Hepatocyte (in vitro differentiated cells): ENCODE results near the gene UVRAG. TPM values are rescaled to one million over a fixed set of nuclear protein-coding genes. Genes with fewer than 3 reads are reported as not detected.

Source experiments
- DNase-seq: peaks from one replicate; pipeline ENCODE4 v3.0.0-alpha.2; 2016; ENCODE audit warnings: low spot score
- H2AFZ ChIP-seq: fragments of 200-600 bp; sonication (generic); 2 replicates; pipeline ENCODE4 v1.6.0; 2016; ENCODE audit warnings: antibody characterized with exemption, mild to moderate bottlenecking
- H3K27ac ChIP-seq: fragments of 200-600 bp; sonication (generic); 2 replicates; pipeline ENCODE4 v1.5.1; 2016; ENCODE audit warnings: mild to moderate bottlenecking
- H3K27me3 ChIP-seq: fragments of 200-600 bp; sonication (generic); 2 replicates; pipeline ENCODE4 v1.6.1; 2016
- H3K36me3 ChIP-seq: fragments of 200-600 bp; sonication (generic); replicated peaks from 2 replicates; pipeline ENCODE4 v1.5.1; 2016; ENCODE audit warnings: low read depth; ENCODE audit not compliant: insufficient read depth
- H3K4me1 ChIP-seq: fragments of 200-600 bp; sonication (generic); 2 replicates; pipeline ENCODE4 v1.5.1; 2016; ENCODE audit warnings: mild to moderate bottlenecking, moderate library complexity; ENCODE audit not compliant: insufficient read depth
- H3K4me2 ChIP-seq: fragments of 200-600 bp; sonication (generic); 2 replicates; pipeline ENCODE4 v1.6.0; 2016
- H3K4me3 ChIP-seq: fragments of 200-600 bp; sonication (generic); 2 replicates; pipeline ENCODE4 v1.5.1; 2016; ENCODE audit warnings: mild to moderate bottlenecking
- H3K79me2 ChIP-seq: fragments of 200-600 bp; sonication (generic); 2 replicates; pipeline ENCODE4 v1.6.0; 2017; ENCODE audit warnings: mild to moderate bottlenecking
- H3K9me2 ChIP-seq: fragments of 200-600 bp; sonication (generic); replicated peaks from 2 replicates; pipeline ENCODE4 v1.6.0; 2017; ENCODE audit warnings: mild to moderate bottlenecking; ENCODE audit not compliant: insufficient read depth
- H3K9me3 ChIP-seq: fragments of 200-600 bp; sonication (generic); 2 replicates; pipeline ENCODE4 v1.5.1; 2016; ENCODE audit warnings: low read depth, mild to moderate bottlenecking
- H4K20me1 ChIP-seq: fragments of 200-600 bp; sonication (generic); 2 replicates; pipeline ENCODE4 v1.6.0; 2016; ENCODE audit warnings: mild to moderate bottlenecking; ENCODE audit not compliant: insufficient read depth, poor library complexity, severe bottlenecking
- EZH2 ChIP-seq: fragments of 200-600 bp; sonication (generic); IDR thresholded peaks from 2 replicates; pipeline ENCODE4 v1.6.1; 2016; ENCODE audit warnings: antibody characterized with exemption, mild to moderate bottlenecking, borderline replicate concordance
- EZH2phosphoT487 ChIP-seq: fragments of 200-600 bp; sonication (generic); IDR thresholded peaks from one replicate; pipeline ENCODE4 v1.6.1; 2018; ENCODE audit warnings: antibody characterized with exemption, mild to moderate bottlenecking, low read depth, moderate library complexity; ENCODE audit not compliant: unreplicated experiment, severe bottlenecking
- WGBS: methylation state at CpG from one replicate; pipeline ENCODE4 v1.1.6; 2016; ENCODE audit warnings: low lambda C conversion rate; ENCODE audit errors: missing lambda C conversion rate; 5-methylcytosine and 5-hydroxymethylcytosine counted together
- polyA plus RNA-seq: library from polyadenylated mRNA; unstranded; fragments of >200 nt; fragmentation: Nextera tagmentation; extraction: Ambion mirVana; gene quantifications from 2 replicates; pipeline ENCODE4 v1.2.1, GENCODE V29; 2016
- total RNA-seq: library from RNA; depleted of rRNA; stranded (reverse); fragments of >200 nt; gene quantifications from 2 replicates; pipeline ENCODE4 v1.2.3, GENCODE V29; 2014
- TF ChIP-seq, protein P1 (sequence below): fragments of 200-600 bp; sonication (generic); IDR thresholded peaks from 2 replicates; pipeline ENCODE4 v1.5.1; 2016; ENCODE audit warnings: antibody characterized with exemption, mild to moderate bottlenecking; ENCODE audit not compliant: poor library complexity

UVRAG gene
- total and polyA plus RNA-seq, 2 experiments from 2014 or later = 15.3 to 36.5 TPM

- no peak overlapping the region for H3K27ac ChIP-seq
- peaks cover 19% of the 10 kb centered on the region for H3K4me1 ChIP-seq
- peak overlapping the region; percentile 86 for H3K4me2 ChIP-seq
- WGBS = 33% methylated on average over 6 of the region's 6 CpGs
- H3K27me3 ChIP-seq = no peaks in the 10 kb centered on the region
- H3K9me2 ChIP-seq = no peaks in the 10 kb centered on the region
- H4K20me1 ChIP-seq = peaks cover 3% of the 10 kb centered on the region
- peak overlapping the region; percentile 65 for H3K4me3 ChIP-seq
- no peaks in the 10 kb centered on the region for H3K9me3 ChIP-seq
- no peak for DNase-seq
- no peak for TF ChIP-seq EZH2phosphoT487
- TF ChIP-seq, protein P1, sequence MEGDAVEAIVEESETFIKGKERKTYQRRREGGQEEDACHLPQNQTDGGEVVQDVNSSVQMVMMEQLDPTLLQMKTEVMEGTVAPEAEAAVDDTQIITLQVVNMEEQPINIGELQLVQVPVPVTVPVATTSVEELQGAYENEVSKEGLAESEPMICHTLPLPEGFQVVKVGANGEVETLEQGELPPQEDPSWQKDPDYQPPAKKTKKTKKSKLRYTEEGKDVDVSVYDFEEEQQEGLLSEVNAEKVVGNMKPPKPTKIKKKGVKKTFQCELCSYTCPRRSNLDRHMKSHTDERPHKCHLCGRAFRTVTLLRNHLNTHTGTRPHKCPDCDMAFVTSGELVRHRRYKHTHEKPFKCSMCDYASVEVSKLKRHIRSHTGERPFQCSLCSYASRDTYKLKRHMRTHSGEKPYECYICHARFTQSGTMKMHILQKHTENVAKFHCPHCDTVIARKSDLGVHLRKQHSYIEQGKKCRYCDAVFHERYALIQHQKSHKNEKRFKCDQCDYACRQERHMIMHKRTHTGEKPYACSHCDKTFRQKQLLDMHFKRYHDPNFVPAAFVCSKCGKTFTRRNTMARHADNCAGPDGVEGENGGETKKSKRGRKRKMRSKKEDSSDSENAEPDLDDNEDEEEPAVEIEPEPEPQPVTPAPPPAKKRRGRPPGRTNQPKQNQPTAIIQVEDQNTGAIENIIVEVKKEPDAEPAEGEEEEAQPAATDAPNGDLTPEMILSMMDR = no peak
- no peak for TF ChIP-seq EZH2
- H2AFZ ChIP-seq = no peak overlapping the region
- H3K36me3 ChIP-seq = no peaks in the 10 kb centered on the region
- H3K79me2 ChIP-seq = peaks cover 63% of the 10 kb centered on the region
These were observed 1.7 kb downstream of the UVRAG start for GRCh38 chr11:75816561-75817239.

- H4K20me1 ChIP-seq = peaks cover 3% of the 10 kb centered on the region
These were observed 5.6 kb downstream of the UVRAG start for GRCh38 chr11:75820645-75821044.

GRCh38 chr11:75821202-75821601, 6.2 kb downstream of the UVRAG start:
- no peak for DNase-seq
- H4K20me1 ChIP-seq = peaks cover 3% of the 10 kb centered on the region

More at GRCh38 chr11:75820645-75821044, 5.6 kb downstream of the UVRAG start:
- Histone ChIP-seq H3K9me3 (no peaks in the 10 kb centered on the region), H3K4me3 (no peak overlapping the region), H3K4me2 (no peak overlapping the region), H3K4me1 (peaks cover 25% of the 10 kb centered on the region), H3K79me2 (peaks cover 98% of the 10 kb centered on the region), H2AFZ (no peak overlapping the region), H3K27me3 (no peaks in the 10 kb centered on the region), H3K9me2 (no peaks in the 10 kb centered on the region), H3K27ac (no peak overlapping the region), H3K36me3 (no peaks in the 10 kb centered on the region)
- TF ChIP-seq EZH2 (no peak), EZH2phosphoT487 (no peak)
- TF ChIP-seq, protein P1 = no peak
- DNase-seq = no peak
- whole genome bisulfite sequencing = 50% methylated on average over 1 of the region's 1 CpG

More at GRCh38 chr11:75821202-75821601, 6.2 kb downstream of the UVRAG start:
- no peaks in the 10 kb centered on the region for H3K9me2 ChIP-seq
- H3K4me3 ChIP-seq = no peak overlapping the region
- H3K9me3 ChIP-seq = no peaks in the 10 kb centered on the region
- no peak overlapping the region for H3K4me2 ChIP-seq
- H2AFZ ChIP-seq = no peak overlapping the region
- TF ChIP-seq EZH2 (no peak), EZH2phosphoT487 (no peak)
- TF ChIP-seq, protein P1 = no peak
- WGBS = 81% methylated on average over 5 of the region's 5 CpGs
- no peaks in the 10 kb centered on the region for H3K36me3 ChIP-seq
- H3K27ac ChIP-seq = no peak overlapping the region
- H3K79me2 ChIP-seq = peaks cover 96% of the 10 kb centered on the region
- no peaks in the 10 kb centered on the region for H3K27me3 ChIP-seq
- peaks cover 24% of the 10 kb centered on the region for H3K4me1 ChIP-seq
